Measurements from ENCODE around the gene HEXA. TPM values are rescaled to one million over a fixed set of nuclear protein-coding genes. Genes with fewer than 3 reads are reported as not detected.

HEXA gene
- total RNA-seq, 4 donors from 2014 or later: 51.0 to 59.3 (median 53.6) TPM

DNA sequence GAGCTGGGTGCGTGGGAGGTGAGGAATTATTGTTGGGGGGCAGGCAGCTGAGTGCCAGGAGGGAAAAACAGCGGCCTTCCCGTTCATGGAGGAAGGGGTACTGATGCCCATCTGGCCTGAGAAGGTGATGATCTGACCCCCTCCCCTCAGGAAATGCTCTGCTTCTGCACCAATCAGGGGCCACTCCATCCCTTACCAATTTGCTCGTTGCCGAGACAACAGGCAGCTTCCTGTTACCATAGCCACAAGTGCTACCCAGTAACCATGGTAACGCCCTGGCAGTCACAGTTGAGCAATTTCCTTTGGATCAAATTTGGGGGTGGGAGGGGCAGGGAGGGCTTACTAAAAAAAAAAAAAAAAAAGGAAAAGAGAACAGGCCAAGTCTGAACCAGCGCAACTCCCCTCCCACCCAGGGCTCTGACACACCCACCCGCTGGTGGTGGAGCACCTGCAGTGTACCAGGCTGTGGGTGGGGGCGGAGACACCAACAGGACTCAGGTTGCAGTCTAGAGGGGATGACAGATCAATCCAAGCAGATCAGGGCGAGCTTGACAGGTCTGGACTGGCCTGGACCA lies 69.5 kb downstream of the HEXA start:
- H3K4me1 ChIP-seq: no peaks in the 10 kb centered on the region
- H3K9me3 ChIP-seq: no peaks in the 10 kb centered on the region
- intact Hi-C loops (cut with DNase I): no loop called here
- WGBS: 61% methylated on average over 10 of the region's 10 CpGs
- TF ChIP-seq, protein P1, sequence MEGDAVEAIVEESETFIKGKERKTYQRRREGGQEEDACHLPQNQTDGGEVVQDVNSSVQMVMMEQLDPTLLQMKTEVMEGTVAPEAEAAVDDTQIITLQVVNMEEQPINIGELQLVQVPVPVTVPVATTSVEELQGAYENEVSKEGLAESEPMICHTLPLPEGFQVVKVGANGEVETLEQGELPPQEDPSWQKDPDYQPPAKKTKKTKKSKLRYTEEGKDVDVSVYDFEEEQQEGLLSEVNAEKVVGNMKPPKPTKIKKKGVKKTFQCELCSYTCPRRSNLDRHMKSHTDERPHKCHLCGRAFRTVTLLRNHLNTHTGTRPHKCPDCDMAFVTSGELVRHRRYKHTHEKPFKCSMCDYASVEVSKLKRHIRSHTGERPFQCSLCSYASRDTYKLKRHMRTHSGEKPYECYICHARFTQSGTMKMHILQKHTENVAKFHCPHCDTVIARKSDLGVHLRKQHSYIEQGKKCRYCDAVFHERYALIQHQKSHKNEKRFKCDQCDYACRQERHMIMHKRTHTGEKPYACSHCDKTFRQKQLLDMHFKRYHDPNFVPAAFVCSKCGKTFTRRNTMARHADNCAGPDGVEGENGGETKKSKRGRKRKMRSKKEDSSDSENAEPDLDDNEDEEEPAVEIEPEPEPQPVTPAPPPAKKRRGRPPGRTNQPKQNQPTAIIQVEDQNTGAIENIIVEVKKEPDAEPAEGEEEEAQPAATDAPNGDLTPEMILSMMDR (IDR thresholded peaks at IDR 0.05): no peak
- TF ChIP-seq POLR2AphosphoS5 (IDR thresholded peaks at IDR 0.05): no peak
- TF ChIP-seq EP300 (IDR thresholded peaks at IDR 0.05): no peak
- no peak for TF ChIP-seq POLR2A (IDR thresholded peaks at IDR 0.05; ENCODE audit: low read depth)
- no peak overlapping the region for H3K4me3 ChIP-seq
- H3K27ac ChIP-seq (replicated peaks in 1 of 4): no peak overlapping the region
- no peaks in the 10 kb centered on the region for H3K27me3 ChIP-seq
- no peak for DNase-seq (ENCODE audit: extremely low spot score)
- H3K36me3 ChIP-seq: no peaks in the 10 kb centered on the region

DNA sequence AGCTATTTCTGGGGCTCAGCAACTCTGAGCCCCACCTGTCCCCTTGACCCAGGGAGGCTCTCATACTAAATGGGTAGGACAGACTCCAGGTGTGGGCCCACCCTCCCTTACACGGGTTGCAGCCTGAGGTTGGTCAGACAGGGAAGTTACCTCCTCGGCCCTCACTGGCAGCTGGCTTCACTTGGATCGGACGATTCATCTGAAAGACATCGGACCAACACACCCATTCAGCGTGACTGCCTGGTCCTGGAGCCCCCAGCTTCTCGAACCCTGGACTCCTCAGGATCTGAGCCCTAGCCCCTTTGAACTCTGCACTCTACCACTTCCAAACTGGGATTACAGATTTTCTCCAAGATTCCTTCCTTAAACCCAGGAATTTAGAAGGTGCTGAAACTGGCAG lies 71.2 kb downstream of the HEXA start:
- intact Hi-C loops (cut with DNase I): no loop called here
- DNase-seq (ENCODE audit: extremely low spot score): no peak
- Histone ChIP-seq H3K27ac (replicated peaks in 1 of 4) (no peak overlapping the region), H3K27me3 (no peaks in the 10 kb centered on the region), H3K36me3 (peaks cover 0 to under 1% (median 0%) of the 10 kb centered on the region in 4 donors), H3K9me3 (no peaks in the 10 kb centered on the region), H3K4me3 (no peak overlapping the region), H3K4me1 (no peaks in the 10 kb centered on the region)
- WGBS: 98% methylated on average over 5 of the region's 7 CpGs
- no peak for TF ChIP-seq POLR2AphosphoS5 (IDR thresholded peaks at IDR 0.05)
- TF ChIP-seq POLR2A (IDR thresholded peaks at IDR 0.05; ENCODE audit: low read depth): no peak
- TF ChIP-seq, protein P1 (IDR thresholded peaks at IDR 0.05): no peak
- TF ChIP-seq EP300 (IDR thresholded peaks at IDR 0.05): no peak

DNA sequence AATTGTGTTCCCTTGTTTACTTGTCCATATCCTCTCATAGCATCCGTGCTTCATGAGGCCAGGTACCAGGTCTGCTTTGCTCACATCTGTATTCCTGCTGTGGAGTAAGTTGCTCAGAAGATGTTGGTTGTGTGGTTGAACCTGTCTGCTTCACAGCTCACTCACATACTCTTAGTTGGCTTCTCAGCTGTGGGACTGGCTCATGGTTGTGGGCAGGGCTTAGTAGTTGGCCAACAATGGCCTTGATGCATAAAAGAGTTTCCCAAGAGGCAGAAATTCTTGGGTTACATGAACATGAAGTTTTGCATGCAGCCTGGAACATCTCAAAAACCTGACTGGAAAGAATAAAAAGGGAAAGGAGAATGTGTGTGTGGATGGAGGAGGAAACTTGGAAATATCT lies 72.9 kb downstream of the HEXA start:
- intact Hi-C loops (cut with DNase I): no loop called here
- no peaks in the 10 kb centered on the region for H3K27me3 ChIP-seq
- 54% methylated on average over 1 of the region's 1 CpG for WGBS

More for the DNA sequence above, 72.9 kb downstream of the HEXA start:
- no peak for TF ChIP-seq POLR2AphosphoS5 (IDR thresholded peaks at IDR 0.05)
- Histone ChIP-seq H3K4me1 (no peaks in the 10 kb centered on the region), H3K27ac (replicated peaks in 1 of 4) (no peak overlapping the region), H3K9me3 (no peaks in the 10 kb centered on the region), H3K36me3 (peaks cover 0 to 3% (median 0%) of the 10 kb centered on the region in 4 donors), H3K4me3 (no peak overlapping the region)
- DNase-seq (ENCODE audit: extremely low spot score): no peak

Other genes with a start within 250 kb of the HEXA start
- gene GRAMD2A, start 178.2 kb downstream of the HEXA start, total RNA-seq: 1 to 10 TPM in 2 of 4 donors, under 1 TPM in 2; 0.33 to 2.5 (median 0.75) TPM
- gene PKM, start 144.8 kb downstream of the HEXA start, total RNA-seq: 100 to 1,000 TPM; 392 to 605 (median 482) TPM
- gene PARP6, start 103.5 kb downstream of the HEXA start, total RNA-seq: 10 to 100 TPM; 46.5 to 79.0 (median 53.7) TPM
- 1 to 10 TPM; 1.2 to 4.6 (median 2.5) TPM for gene CELF6, start 55.9 kb downstream of the HEXA start, total RNA-seq
- gene TMEM202, start 22.3 kb upstream of the HEXA start, total RNA-seq: not detected
- gene ARIH1, start 98.3 kb upstream of the HEXA start, total RNA-seq: 10 to 100 TPM; 37.4 to 59.9 (median 43.3) TPM

Measured in esophagus muscularis mucosa (tissue), 4 donors.